Esophagus (tissue), 2 donors: ENCODE results near the gene NUP85. TPM values are rescaled to one million over a fixed set of nuclear protein-coding genes. Genes with fewer than 3 reads are reported as not detected.

Source experiments
- H3K27ac ChIP-seq, 2 donors: one replicate each; pipeline ENCODE4 v1.5.1; 2013; ENCODE audit warnings: low read depth in 2 of 2, mild to moderate bottlenecking in 2 of 2, inconsistent platforms in 1 of 2, low read length in 1 of 2, moderate library complexity in 1 of 2
- H3K27me3 ChIP-seq, 2 donors: one replicate each; pipeline ENCODE4 v1.6.1; 2013; ENCODE audit warnings: low read length in 2 of 2, control low read depth in 1 of 2, mild to moderate bottlenecking in 1 of 2; ENCODE audit not compliant: insufficient read depth in 2 of 2, control insufficient read depth in 1 of 2
- H3K36me3 ChIP-seq, 2 donors: one replicate each; pipeline ENCODE4 v1.6.1; 2013; ENCODE audit warnings: low read length in 1 of 2; ENCODE audit not compliant: control insufficient read depth in 2 of 2, insufficient read depth in 2 of 2
- H3K4me1 ChIP-seq, 2 donors: one replicate each; pipeline ENCODE4 v1.6.1; 2013; ENCODE audit warnings: low read length in 1 of 2; ENCODE audit not compliant: control insufficient read depth in 2 of 2, insufficient read depth in 2 of 2
- H3K4me3 ChIP-seq, 2 donors: one replicate each; pipeline ENCODE4 v1.5.1; 2013; ENCODE audit warnings: low read length in 2 of 2, mild to moderate bottlenecking in 2 of 2, low read depth in 1 of 2, moderate library complexity in 1 of 2
- H3K9me3 ChIP-seq, 2 donors: one replicate each; pipeline ENCODE4 v1.6.1; 2013; ENCODE audit warnings: mild to moderate bottlenecking in 2 of 2, low read depth in 1 of 2, low read length in 1 of 2, moderate library complexity in 1 of 2; ENCODE audit not compliant: control insufficient read depth in 2 of 2, insufficient read depth in 1 of 2
- WGBS, 2 donors: extraction: QIAGEN DNeasy Blood & Tissue Kit; methylation state at CpG; one replicate each; pipeline ENCODE4 v1.1.7; 2013; 5-methylcytosine and 5-hydroxymethylcytosine counted together
- polyA plus RNA-seq, 2 donors: library from polyadenylated mRNA; stranded (reverse); fragments of 200-250 nt; gene quantifications; one replicate each; pipeline ENCODE4 v1.2.3, GENCODE V29; 2013
- donor health status: healthy with polysubstance abuse.
- donor health status: Bipolar disorder and iron deficiency.

The NUP85 gene
- polyA plus RNA-seq, 2 donors, result 31.1 to 37.1 TPM

DNA sequence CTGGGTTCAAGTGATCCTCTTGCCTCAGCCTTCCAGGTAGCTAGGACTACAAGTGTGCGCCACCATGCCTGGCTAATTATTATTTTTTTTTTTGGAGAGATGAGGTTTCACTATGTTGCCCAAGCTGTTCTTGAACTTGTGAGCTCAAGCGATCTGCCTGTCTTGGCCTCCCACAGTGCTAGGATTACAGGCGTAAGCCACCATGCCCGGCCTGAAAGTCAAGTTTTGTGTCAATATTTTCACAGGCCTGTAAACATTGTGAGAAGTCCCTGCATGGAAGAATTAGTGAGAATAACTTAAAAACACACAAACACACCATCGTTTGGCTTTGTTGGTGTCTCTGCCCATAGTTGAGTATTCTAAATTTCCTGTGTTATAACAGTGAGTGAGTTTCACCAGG lies 22.2 kb downstream of the NUP85 start:
- Histone ChIP-seq H3K4me3 (no peak overlapping the region), H3K27me3 (no peaks in the 10 kb centered on the region), H3K27ac (no peak overlapping the region), H3K4me1 (peaks cover 0 to 2% of the 10 kb centered on the region in 2 donors), H3K9me3 (no peaks in the 10 kb centered on the region), H3K36me3 (peaks cover 12 to 40% of the 10 kb centered on the region in 2 donors)
- 75 to 80% methylated on average over 5 of the region's 5 CpGs for whole genome bisulfite sequencing, 2 donors

DNA sequence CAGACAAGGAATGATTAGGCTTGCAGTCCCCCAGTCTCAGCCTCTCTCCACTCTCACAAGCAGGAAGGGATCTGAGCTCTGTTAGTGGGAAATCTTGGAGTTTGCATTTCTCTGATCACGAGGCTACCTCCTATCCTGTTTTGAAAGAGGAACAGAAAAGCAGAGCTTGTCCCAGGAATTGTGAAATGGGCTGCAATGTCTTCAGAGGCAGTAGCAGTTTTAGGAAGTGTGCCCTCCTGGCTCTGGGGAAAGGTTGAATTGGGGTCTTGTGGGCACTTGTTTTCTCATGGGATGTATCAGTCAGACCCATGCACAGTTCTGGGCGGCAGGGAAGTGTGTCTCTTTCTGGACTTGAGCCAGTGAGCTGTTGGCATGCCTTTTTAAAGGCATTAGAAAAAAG lies 22.8 kb downstream of the NUP85 start:
- H3K27me3 ChIP-seq, result no peaks in the 10 kb centered on the region
- no peaks in the 10 kb centered on the region for H3K9me3 ChIP-seq

DNA sequence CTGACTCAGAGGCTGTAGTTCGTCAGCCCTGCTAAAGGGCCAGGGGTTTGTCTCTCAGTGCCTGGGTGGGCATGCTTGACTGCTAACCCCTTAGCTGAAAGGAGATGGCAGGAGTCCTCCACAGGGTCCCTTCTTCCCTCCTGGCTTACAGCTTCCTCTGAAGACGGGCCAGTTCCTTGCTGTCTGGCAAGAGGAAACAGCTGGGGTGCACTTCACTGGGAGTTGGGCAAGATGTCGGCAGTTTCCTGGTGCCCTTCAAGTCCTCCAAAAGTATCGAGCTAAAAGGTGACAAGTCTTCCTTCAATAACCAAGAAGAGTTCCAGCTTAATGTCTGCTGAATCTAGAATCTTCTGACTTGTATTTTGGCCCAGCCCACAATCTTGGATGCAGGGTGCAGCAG lies 23.4 kb downstream of the NUP85 start:
- no peaks in the 10 kb centered on the region for H3K9me3 ChIP-seq
- 61 to 66% methylated on average over 4 of the region's 4 CpGs for WGBS, 2 donors
- H3K27me3 ChIP-seq, result no peaks in the 10 kb centered on the region
- peaks cover 16 to 43% of the 10 kb centered on the region in 2 donors for H3K36me3 ChIP-seq
- no peak overlapping the region for H3K4me3 ChIP-seq
- peaks cover 0 to 2% of the 10 kb centered on the region in 2 donors for H3K4me1 ChIP-seq
- H3K27ac ChIP-seq, result no peak overlapping the region

More for the DNA sequence above, 22.8 kb downstream of the NUP85 start:
- H3K27ac ChIP-seq, result no peak overlapping the region
- H3K4me3 ChIP-seq, result no peak overlapping the region
- peaks cover 0 to 2% of the 10 kb centered on the region in 2 donors for H3K4me1 ChIP-seq
- WGBS, 2 donors, result 47 to 57% methylated on average over 2 of the region's 2 CpGs
- peaks cover 16 to 43% of the 10 kb centered on the region in 2 donors for H3K36me3 ChIP-seq

DNA sequence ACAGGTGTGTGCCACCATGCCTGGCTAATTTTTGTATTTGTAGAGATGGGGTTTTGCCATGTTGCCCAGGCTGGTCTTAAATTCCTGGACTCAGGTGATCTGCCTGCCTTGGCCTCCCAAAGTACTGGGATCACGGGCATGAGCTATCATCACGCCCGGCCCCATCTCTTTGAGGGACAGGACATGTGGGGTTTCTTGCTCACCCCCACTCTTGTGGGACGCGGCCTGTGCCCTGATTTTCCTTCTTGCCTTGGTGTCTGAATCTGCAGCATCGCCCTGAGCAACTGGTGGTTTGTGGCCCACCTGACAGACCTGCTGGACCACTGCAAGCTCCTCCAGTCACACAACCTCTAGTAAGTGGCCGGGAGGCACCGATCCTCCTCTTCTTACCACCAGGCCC lies 25.6 kb downstream of the NUP85 start:
- H3K9me3 ChIP-seq, result no peaks in the 10 kb centered on the region
- H3K4me3 ChIP-seq, result no peak overlapping the region
- H3K4me1 ChIP-seq, result peaks cover 0 to 2% of the 10 kb centered on the region in 2 donors
- H3K27ac ChIP-seq, result no peak overlapping the region
- 93 to 97% methylated on average over 8 of the region's 8 CpGs for whole genome bisulfite sequencing, 2 donors
- H3K36me3 ChIP-seq, result peaks cover 22 to 46% of the 10 kb centered on the region in 2 donors
- no peaks in the 10 kb centered on the region for H3K27me3 ChIP-seq

DNA sequence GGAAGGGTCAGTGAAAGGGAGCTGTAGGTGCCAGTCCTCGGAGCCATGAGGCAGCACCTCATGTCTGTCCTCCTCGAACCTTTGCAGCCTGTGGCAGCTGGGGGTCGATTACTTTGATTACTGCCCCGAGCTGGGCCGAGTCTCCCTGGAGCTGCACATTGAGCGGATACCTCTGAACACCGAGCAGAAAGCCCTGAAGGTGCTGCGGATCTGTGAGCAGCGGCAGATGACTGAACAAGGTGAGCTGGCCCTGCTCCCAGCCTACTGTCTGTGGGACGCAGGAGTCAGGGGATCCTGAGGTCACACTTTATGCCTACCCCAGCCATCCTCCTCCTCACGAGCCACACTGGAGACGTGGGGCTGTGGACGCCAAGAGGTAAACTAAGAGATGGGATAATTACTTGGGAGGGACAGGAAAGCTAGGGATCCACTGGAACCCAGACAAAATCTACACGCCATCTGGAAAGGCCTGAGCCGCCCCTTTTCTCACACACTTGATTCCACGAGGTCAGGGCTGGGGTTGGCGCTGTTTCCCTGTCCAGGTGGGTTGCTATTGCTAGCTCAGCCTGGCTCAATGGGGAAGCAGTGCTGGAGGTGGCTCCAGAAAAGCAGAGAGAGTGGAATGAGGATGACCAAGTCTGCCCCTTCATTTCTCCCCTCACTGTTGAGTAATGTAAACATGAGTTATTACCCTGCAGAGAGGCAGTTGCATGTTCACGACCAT lies 26.4 kb downstream of the NUP85 start:
- Histone ChIP-seq H3K27ac (no peak overlapping the region), H3K27me3 (no peaks in the 10 kb centered on the region), H3K4me1 (peaks cover 0 to 2% of the 10 kb centered on the region in 2 donors), H3K9me3 (no peaks in the 10 kb centered on the region), H3K4me3 (no peak overlapping the region), H3K36me3 (peaks cover 26 to 47% of the 10 kb centered on the region in 2 donors)
- 90 to 91% methylated on average over 18 of the region's 18 CpGs for WGBS, 2 donors

DNA sequence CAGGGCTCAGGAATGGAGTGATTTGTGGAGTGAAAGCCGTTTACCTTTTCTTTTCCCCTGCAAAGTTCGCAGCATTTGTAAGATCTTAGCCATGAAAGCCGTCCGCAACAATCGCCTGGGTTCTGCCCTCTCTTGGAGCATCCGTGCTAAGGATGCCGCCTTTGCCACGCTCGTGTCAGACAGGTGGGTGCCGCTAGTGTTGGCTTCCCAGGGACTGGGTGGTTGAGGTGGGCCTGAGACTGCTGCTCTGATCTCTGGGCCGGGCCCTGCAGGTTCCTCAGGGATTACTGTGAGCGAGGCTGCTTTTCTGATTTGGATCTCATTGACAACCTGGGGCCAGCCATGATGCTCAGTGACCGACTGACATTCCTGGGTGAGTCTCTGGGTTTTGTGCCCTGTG lies 27.3 kb downstream of the NUP85 start:
- H3K36me3 ChIP-seq, result peaks cover 30 to 56% of the 10 kb centered on the region in 2 donors
- H3K27me3 ChIP-seq, result no peaks in the 10 kb centered on the region
- 95 to 96% methylated on average over 13 of the region's 13 CpGs for WGBS, 2 donors

DNA sequence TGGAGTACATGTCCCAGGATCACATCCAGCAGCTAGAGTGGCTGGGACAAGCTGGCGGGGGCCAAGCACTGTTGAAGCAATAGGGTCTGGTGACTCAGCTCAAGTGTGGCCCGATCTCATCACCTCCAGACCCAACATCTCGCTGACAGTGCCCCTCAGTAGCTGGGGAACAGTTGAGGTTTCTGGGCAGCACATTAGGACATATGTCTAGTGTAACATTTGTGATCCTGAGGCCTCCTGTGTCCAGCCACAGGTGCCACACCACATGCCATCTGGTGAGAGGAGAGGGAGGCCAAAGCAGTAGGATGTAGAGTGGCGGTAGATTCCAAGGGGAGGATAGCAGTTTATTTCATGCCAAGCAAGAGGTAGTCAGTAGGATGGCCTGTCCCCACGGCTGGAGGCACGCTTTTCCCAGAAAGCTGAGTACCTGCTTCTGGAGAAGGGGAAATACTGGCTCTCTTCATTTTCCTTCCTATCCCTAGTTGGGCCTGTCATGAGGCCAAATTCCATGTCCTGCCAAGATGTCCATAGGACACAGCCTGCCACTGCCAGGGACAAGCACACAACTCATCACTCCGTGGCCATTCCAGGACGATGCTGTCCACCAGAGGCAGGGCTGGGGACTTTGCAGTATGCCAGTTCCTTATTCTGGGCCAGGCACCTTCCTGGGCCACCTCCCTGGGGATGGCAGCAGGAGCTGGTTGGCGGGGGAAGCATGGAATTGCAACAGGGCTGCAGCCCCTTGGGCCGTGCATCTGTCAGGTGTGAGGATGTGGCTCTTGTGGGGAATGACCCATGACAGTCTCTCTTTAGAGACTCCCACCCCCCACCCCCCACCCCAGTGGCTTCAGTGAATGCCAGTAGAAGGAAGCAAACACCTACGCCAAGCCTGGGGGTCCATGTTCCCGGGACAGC lies 31.9 kb downstream of the NUP85 start:
- Histone ChIP-seq H3K4me3 (no peak overlapping the region), H3K27me3 (no peaks in the 10 kb centered on the region), H3K4me1 (peaks cover 0 to 2% of the 10 kb centered on the region in 2 donors), H3K27ac (no peak overlapping the region), H3K9me3 (peaks cover 0 to 2% of the 10 kb centered on the region in 2 donors), H3K36me3 (peaks cover 39 to 80% of the 10 kb centered on the region in 2 donors)
- WGBS, 2 donors, result 76 to 82% methylated on average over 12 of the region's 12 CpGs

More for the DNA sequence above, 27.3 kb downstream of the NUP85 start:
- no peaks in the 10 kb centered on the region for H3K9me3 ChIP-seq
- no peak overlapping the region for H3K4me3 ChIP-seq
- H3K4me1 ChIP-seq, result peaks cover 0 to 2% of the 10 kb centered on the region in 2 donors
- no peak overlapping the region for H3K27ac ChIP-seq

DNA sequence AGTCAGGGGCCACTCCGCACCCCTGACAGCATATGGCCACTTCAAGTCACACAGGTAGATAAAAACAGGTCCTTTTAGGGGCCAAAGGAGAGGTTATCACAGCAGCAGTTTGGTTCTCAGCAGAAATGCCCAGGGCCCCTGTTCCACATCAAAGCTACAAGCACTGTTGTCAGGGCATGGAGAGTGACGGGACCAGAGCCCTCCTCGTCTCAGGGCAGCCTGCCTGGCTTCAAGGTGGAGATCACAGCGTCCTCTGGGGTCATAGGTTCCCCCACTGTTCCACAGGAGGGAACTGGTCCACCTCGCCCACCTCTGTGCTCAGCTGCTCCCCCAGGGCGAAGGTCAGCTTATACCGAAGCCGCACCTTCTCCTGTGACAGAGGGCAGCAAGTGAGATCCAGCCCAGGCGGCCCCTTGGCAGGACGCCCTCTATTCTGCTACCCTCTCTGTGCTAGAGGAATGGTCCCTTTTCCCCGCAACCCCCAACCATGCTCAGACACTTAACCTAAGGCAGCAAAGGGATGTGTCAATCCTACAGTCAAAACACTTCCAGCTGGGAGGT lies 32.6 kb downstream of the NUP85 start:
- peaks cover 32 to 80% of the 10 kb centered on the region in 2 donors for H3K36me3 ChIP-seq
- peaks cover 0 to 2% of the 10 kb centered on the region in 2 donors for H3K9me3 ChIP-seq
- no peak overlapping the region for H3K27ac ChIP-seq
- peaks cover 0 to 2% of the 10 kb centered on the region in 2 donors for H3K4me1 ChIP-seq
- no peaks in the 10 kb centered on the region for H3K27me3 ChIP-seq
- 75 to 81% methylated on average over 11 of the region's 11 CpGs for WGBS, 2 donors
- H3K4me3 ChIP-seq, result no peak overlapping the region

DNA sequence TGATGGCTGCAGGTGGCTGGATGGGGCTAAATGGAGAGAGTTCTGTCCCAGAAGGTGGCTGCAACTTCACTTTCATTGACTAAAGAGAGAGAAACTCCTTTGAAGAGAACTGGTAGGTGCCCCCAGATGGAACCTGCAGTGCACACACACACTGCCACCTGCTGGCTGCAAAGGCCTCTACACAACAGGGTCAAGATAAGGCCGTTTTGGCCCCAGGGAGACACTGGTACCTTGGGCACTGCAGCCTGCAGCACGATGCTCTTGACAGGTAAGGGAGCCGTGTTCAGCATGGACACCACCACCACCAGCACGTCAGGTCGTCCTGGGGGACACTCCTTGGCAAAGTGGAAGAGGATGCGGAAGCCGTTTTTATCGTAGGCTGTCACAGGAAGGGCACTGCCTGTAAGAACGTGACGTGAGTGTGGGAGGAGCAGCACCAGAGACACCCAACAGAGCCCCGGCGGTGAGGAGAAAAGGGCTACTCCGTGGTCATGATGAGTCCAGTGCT lies 33.3 kb downstream of the NUP85 start:
- Histone ChIP-seq H3K4me3 (no peak overlapping the region), H3K27ac (peak overlapping the region in 1 of 2 donors; percentile 13), H3K4me1 (peaks cover 0 to 2% of the 10 kb centered on the region in 2 donors), H3K36me3 (peaks cover 36 to 87% of the 10 kb centered on the region in 2 donors), H3K27me3 (no peaks in the 10 kb centered on the region), H3K9me3 (peaks cover 0 to 2% of the 10 kb centered on the region in 2 donors)
- WGBS, 2 donors, result 50 to 53% methylated on average over 13 of the region's 13 CpGs
